ENCODE results near the gene MED12L.

- TF ChIP-seq TAF1 (IDR thresholded peaks at IDR 0.05; ENCODE audit: low read depth) (no peak), RAD21 (conservative IDR thresholded peaks at IDR 0.05) (no peak), EP300 (conservative IDR thresholded peaks at IDR 0.05; ENCODE audit: poor library complexity, severe bottlenecking) (no peak), CTCF (IDR thresholded peaks at IDR 0.05; ENCODE audit: poor library complexity, severe bottlenecking) (no peak), REST (IDR thresholded peaks at IDR 0.05; ENCODE audit: borderline replicate concordance) (no peak), POLR2AphosphoS5 (IDR thresholded peaks at IDR 0.05) (no peak), MXI1 (conservative IDR thresholded peaks at IDR 0.05; ENCODE audit: poor library complexity, severe bottlenecking) (no peak)
These were observed 69.1 kb downstream of the MED12L start for GRCh38 chr3:151154566-151154965.
